Effector CD4-positive, alpha-beta T cell (primary cell): ENCODE results near the gene DGKZ.

Source experiments
- DNase-seq: peaks from one replicate; pipeline ENCODE4 v3.0.0-alpha.2; 2020

DGKZ gene

GRCh38 chr11:46397526-46397925 is 50.3 kb downstream of the DGKZ start:
- DNase-seq = no peak

- no peak for DNase-seq
Observed at GRCh38 chr11:46402957-46403902, 56.0 kb downstream of the DGKZ start.

- DNase-seq = no peak
Observed at GRCh38 chr11:46404476-46405017, 57.3 kb downstream of the DGKZ start.

GRCh38 chr11:46407635-46408034 is 60.4 kb downstream of the DGKZ start:
- no peak for DNase-seq

GRCh38 chr11:46408407-46408986 is 61.2 kb downstream of the DGKZ start:
- DNase-seq = no peak

- no peak for DNase-seq
Observed at GRCh38 chr11:46410021-46410420, 62.8 kb downstream of the DGKZ start.

- DNase-seq = no peak
Observed at GRCh38 chr11:46413760-46414465, 66.7 kb downstream of the DGKZ start.

GRCh38 chr11:46414466-46414796 is 67.2 kb downstream of the DGKZ start:
- no peak for DNase-seq

- no peak for DNase-seq
Observed at GRCh38 chr11:46414879-46415278, 67.6 kb downstream of the DGKZ start.

- DNase-seq = no peak
Observed at GRCh38 chr11:46417711-46418110, 70.4 kb downstream of the DGKZ start.

GRCh38 chr11:46418751-46419150 is 71.5 kb downstream of the DGKZ start:
- no peak for DNase-seq

- DNase-seq = no peak
Observed at GRCh38 chr11:46420513-46420912, 73.2 kb downstream of the DGKZ start.

- no peak for DNase-seq
Observed at GRCh38 chr11:46421257-46421880, 74.1 kb downstream of the DGKZ start.

- DNase-seq = no peak
Observed at GRCh38 chr11:46422588-46422987, 75.3 kb downstream of the DGKZ start.

- DNase-seq = no peak
Observed at GRCh38 chr11:46426233-46426991, 79.1 kb downstream of the DGKZ start.

GRCh38 chr11:46427364-46427763 is 80.1 kb downstream of the DGKZ start:
- DNase-seq = no peak

- DNase-seq = no peak
Observed at GRCh38 chr11:46429717-46430116, 82.5 kb downstream of the DGKZ start.
